Activated CD4-positive, alpha-beta T cell treated with anti-CD3 and anti-CD28 coated beads, Interleukin-10, Interleukin-2, amounts not matched to agents 100 ng/mL and 50 ng/mL, durations not matched to agents 16 hours and 8 hours (primary cell): Measurements from ENCODE around the gene BOLL.
"Not testable (repeated sequence)": the region's sequence is repeated elsewhere in the genome, so short reads cannot be mapped to it uniquely, and the experiment has no call there.

Source experiments
- DNase-seq: peaks from one replicate; pipeline ENCODE4 v3.0.0-alpha.2; 2020

BOLL gene

DNA sequence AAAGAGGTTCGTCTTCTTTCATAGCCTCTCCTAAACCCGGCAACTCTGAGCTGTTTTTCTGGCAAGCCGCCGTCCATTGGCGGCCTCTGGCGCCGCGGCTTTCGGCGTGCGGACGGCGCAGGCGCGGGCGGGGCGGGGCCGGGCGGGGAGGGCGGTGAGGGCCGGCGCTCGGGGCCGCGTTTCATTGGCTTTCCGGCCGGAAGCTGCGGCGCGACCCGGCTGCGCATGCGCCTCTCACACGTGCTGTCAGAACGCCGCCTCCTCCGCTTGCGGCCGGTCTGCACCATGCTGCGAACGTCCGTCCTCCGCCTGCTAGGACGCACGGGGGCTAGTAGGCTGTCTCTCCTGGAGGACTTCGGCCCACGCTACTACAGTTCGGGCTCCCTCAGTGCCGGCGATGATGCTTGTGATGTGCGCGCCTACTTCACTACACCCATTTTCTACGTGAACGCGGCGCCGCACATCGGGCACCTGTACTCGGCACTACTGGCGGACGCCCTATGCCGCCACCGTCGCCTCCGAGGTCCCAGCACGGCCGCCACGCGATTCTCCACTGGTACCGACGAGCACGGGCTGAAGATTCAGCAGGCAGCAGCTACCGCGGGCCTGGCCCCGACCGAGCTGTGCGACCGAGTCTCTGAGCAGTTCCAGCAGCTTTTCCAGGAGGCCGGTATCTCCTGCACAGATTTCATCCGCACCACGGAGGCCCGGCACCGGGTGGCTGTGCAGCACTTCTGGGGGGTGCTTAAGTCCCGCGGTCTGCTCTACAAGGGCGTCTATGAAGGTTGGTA is 79.8 kb downstream of the BOLL start, which contains the start of gene MARS2:
Gene MARS2, plus strand, starts transcription at position 249 of the 791 bp plus-strand sequence. Its CDS starts 37 bp downstream, at position 286.
- DNase-seq = peak; percentile 96

DNA sequence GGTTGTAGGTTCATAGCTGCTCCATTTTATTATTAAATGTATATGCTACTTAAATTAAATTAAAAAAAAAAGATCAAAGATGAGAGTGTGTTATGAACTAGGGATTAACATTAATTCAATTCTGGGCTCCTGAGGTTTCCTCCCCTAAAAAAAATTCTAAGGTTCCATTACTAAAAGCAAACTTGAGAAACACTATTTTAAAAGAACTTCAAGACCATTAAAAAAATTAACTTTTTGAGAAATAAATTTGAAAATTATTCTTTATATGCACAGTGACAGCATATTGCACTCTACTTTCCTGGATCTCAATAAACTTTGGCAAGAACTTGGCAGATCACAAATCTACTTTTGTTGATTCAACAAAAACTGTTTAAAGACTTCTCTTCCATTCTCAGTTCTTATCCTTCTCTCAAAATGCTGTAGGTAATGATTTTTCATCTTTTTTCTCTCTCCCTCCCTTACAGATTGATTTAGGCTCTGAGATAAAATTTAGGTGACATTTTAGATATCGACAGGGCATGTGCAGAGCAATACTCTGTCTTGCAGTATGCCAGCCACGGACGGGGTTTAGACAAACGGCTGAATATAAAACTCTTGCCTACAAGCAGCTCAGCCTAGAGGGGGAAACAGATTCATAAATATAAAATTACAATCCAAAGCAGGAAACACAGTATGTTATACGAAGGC is 80.5 kb downstream of the BOLL start:
- DNase-seq = no peak

DNA sequence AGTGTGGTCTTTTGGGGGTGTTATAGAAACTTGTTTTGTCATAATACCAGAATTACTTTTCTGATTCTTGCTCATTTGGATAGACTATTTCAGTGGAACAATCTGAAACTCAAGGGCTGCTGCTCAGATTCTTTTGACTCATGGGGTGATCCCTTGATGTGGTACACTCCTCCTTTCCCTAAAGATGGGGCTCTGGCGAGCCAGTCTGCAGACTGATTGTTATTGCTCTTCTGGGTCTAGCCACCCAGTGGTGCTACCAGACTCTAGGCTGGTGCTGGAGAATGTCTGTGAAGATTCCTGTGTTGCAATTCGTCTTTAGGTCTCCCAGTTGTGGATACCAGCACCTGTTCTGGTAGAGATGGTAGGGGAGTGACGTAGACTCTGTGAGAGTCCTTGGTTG is 84.2 kb downstream of the BOLL start:
- peak; percentile 37 for DNase-seq

GRCh38 chr2:197699724-197700123 is 85.4 kb downstream of the BOLL start:
- DNase-seq = not testable (repeated sequence)

DNA sequence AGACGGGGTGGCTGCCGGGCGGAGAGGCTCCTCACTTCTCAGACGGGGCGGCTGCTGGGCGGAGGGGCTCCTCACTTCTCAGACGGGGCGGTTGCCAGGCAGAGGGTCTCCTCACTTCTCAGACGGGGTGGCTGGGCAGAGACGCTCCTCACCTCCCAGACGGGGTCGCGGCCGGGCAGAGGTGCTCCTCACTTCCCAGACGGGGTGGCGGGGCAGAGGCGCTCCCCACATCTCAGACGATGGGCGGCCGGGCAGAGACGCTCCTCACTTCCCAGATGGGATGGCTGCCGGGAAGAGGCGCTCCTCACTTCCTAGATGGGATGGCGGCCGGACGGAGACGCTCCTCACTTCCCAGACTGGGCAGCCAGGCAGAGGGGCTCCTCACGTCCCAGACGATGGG is 88.5 kb downstream of the BOLL start:
- DNase-seq = not testable (repeated sequence)

DNA sequence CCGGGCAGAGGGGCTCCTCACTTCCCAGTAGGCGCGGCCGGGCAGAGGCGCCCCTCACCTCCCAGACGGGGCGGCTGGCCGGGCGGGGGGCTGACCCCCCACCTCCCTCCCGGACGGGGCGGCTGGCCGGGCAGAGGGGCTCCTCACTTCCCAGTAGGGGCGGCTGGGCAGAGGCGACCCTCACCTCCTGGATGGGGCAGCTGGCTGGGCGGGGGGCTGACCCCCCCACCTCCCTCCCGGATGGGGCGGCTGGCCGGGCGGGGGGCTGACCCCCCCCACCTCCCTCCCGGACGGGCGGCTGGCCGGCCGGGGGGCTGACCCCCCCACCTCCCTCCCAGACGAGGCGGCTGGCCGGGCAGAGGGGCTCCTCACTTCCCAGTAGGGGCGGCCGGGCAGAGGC is 89.1 kb downstream of the BOLL start:
- not testable (repeated sequence) for DNase-seq

GRCh38 chr2:197695206-197695605 is 89.9 kb downstream of the BOLL start:
- DNase-seq = not testable (repeated sequence)

DNA sequence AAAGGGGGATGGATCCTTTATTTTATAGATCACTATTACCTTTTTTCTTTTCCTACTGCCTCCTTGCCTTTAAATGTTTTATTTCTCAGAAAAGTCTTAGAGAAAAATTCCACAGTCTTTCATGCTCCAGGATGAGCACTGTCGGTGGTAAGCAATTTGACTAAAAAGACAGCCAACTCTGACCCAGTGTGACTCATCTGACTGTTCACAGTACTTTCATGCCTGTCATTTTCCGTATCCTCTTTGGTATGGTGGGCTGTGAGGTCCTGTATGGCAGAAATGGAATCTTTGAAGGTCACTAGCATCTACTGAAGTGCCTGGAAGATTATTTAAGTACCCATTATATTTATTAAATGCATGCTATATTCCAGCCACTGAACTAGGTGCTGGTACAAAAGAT is 107.6 kb downstream of the BOLL start:
- DNase-seq = no peak

DNA sequence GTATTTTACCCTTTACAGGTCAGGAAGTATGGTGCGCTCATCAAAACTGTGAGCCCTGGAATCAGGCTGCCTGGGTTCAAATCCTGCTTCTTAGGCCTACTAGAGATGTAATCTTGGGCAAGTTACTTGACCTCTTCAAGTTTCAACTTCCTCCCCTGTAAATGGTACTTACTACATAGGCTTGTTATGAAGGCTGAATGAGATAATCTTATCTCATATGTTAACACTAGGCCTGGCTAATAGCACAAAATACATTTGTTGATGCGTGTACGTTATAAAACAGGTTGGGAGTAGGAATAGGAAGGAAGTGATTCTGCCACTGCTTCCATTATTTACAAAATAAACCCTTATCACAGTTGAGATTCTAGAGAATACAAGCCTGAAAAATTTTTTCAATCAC is 108.1 kb downstream of the BOLL start:
- DNase-seq = no peak
